Measurements from ENCODE around the gene HEBP2. TPM values are rescaled to one million over a fixed set of nuclear protein-coding genes. Genes with fewer than 3 reads are reported as not detected.

HEBP2 gene
- total and polyA plus RNA-seq, 2 donors (not counting 3 experiments of a cell fraction or from before 2014, with no cell fraction given) = 22.5 to 75.3 TPM

- Histone ChIP-seq H4K20me1 (replicated peaks; ENCODE audit: control insufficient read depth, extremely low read depth, insufficient read depth, low read length) (no peaks in the 10 kb centered on the region), H3K27ac (ENCODE audit: insufficient read depth, low read depth, low read length) (no peak overlapping the region), H3K9ac (replicated peaks; ENCODE audit: extremely low read depth, insufficient read depth, low read length) (no peak overlapping the region), H2AFZ (ENCODE audit: low read depth, low read length) (no peak overlapping the region), H3K36me3 (ENCODE audit: control insufficient read depth in 2 of 2, extremely low read depth in 1 of 2, insufficient read depth in 2 of 2, low read length in 2 of 2) (peaks cover 5 to 7% of the 10 kb centered on the region in 2 experiments), H3K79me2 (ENCODE audit: control insufficient read depth, insufficient read depth, low read length) (no peaks in the 10 kb centered on the region), H3K9me3 (replicated peaks; ENCODE audit: control insufficient read depth, insufficient read depth, low read length) (no peaks in the 10 kb centered on the region), H3K27me3 (ENCODE audit: control insufficient read depth in 2 of 2, insufficient read depth in 2 of 2, low read length in 2 of 2) (no peaks in the 10 kb centered on the region), H3K4me3 (replicated peaks in 1 of 3; ENCODE audit: insufficient read depth in 1 of 3, low read depth in 1 of 3, low read length in 3 of 3) (no peak overlapping the region), H3K9me1 (replicated peaks; ENCODE audit: control insufficient read depth, extremely low read depth, insufficient read depth, low read length) (no peaks in the 10 kb centered on the region), H3K4me1 (ENCODE audit: control insufficient read depth, extremely low read depth, insufficient read depth, low read length) (peaks cover 12% of the 10 kb centered on the region), H3K4me2 (ENCODE audit: insufficient read depth, low read length) (no peak overlapping the region)
- intact Hi-C loops (cut with micrococcal nuclease) = loop anchor here (10.0 kb wide), 1 partner anchor 274 kb away; no protein-coding TSS in a partner anchor
- BruUV-seq (replicated peaks) = no TSS peak
- DNase-seq (ENCODE audit: low read depth, low spot score) = no peak
- no peak for FAIRE-seq
- TF ChIP-seq GATA2 (IDR thresholded peaks at IDR 0.05; ENCODE audit: insufficient read depth, insufficient read length, low read depth, low read length) (no peak), CTCF (IDR thresholded peaks at IDR 0.05; ENCODE audit: extremely low read depth in 1 of 2, insufficient read depth in 1 of 2, low read depth in 1 of 2, low read length in 2 of 2) (no peak), FOS (IDR thresholded peaks at IDR 0.05; ENCODE audit: borderline replicate concordance, insufficient read depth, low read length) (no peak), JUN (IDR thresholded peaks at IDR 0.05; ENCODE audit: borderline replicate concordance, insufficient read depth, insufficient read length, low read depth) (no peak), POLR2A (IDR thresholded peaks at IDR 0.05; ENCODE audit: low read depth, low read length) (no peak), EZH2 (IDR thresholded peaks at IDR 0.05; ENCODE audit: borderline replicate concordance, low read depth, low read length, severe bottlenecking) (no peak), MYC (IDR thresholded peaks at IDR 0.05; ENCODE audit: low read depth, low read length) (no peak), MAX (IDR thresholded peaks at IDR 0.05; ENCODE audit: insufficient read depth, insufficient read length) (no peak), POLR2AphosphoS5 (IDR thresholded peaks at IDR 0.05; ENCODE audit: insufficient read depth, low read depth, low read length) (no peak)
- ChIA-PET CTCF (interaction anchor here (0.9 kb wide), 1 partner anchor 304 kb away, joined by 3 read pairs; no protein-coding TSS in a partner anchor), POLR2A (no interaction called here)
- dilution Hi-C loops (cut with MboI; ENCODE audit: extremely low pct_ligation_motif_present, low sequenced_read_pairs) = no loop called here
These were observed 16.3 kb downstream of the HEBP2 start for GRCh38 chr6:138420356-138420755.

Data from endothelial cell of umbilical vein (primary cell).